GM18858 (cell line): Measurements from ENCODE around the gene NRXN2.

ENCODE experiments used
- ATAC-seq: cut with Tn5 transposase; IDR thresholded peaks from one replicate; pipeline ENCODE4 v1.9.1; 2021; ENCODE audit not compliant: unreplicated experiment

NRXN2 gene

GRCh38 chr11:64722141-64723065 is 594 bp downstream of the NRXN2 start:
- ATAC-seq: no peak

- no peak for ATAC-seq
Observed at GRCh38 chr11:64721359-64721699, 1.7 kb downstream of the NRXN2 start.

- no peak for ATAC-seq
Observed at GRCh38 chr11:64720640-64721358, 2.2 kb downstream of the NRXN2 start.

- no peak for ATAC-seq
Observed at GRCh38 chr11:64720167-64720566, 2.8 kb downstream of the NRXN2 start.

GRCh38 chr11:64719406-64719805 is 3.6 kb downstream of the NRXN2 start:
- ATAC-seq: no peak

- ATAC-seq: no peak
Observed at GRCh38 chr11:64718780-64719124, 4.2 kb downstream of the NRXN2 start.

- no peak for ATAC-seq
Observed at GRCh38 chr11:64718084-64718779, 4.8 kb downstream of the NRXN2 start.

GRCh38 chr11:64717268-64717578 is 5.8 kb downstream of the NRXN2 start:
- ATAC-seq: no peak

- no peak for ATAC-seq
Observed at GRCh38 chr11:64716473-64717267, 6.3 kb downstream of the NRXN2 start.

- no peak for ATAC-seq
Observed at GRCh38 chr11:64715756-64716472, 7.1 kb downstream of the NRXN2 start.

- no peak for ATAC-seq
Observed at GRCh38 chr11:64715110-64715509, 7.9 kb downstream of the NRXN2 start.

GRCh38 chr11:64714666-64715065 is 8.3 kb downstream of the NRXN2 start:
- no peak for ATAC-seq

GRCh38 chr11:64713781-64714363 is 9.1 kb downstream of the NRXN2 start:
- no peak for ATAC-seq

- no peak for ATAC-seq
Observed at GRCh38 chr11:64713016-64713707, 9.8 kb downstream of the NRXN2 start.

- no peak for ATAC-seq
Observed at GRCh38 chr11:64712430-64713015, 10.5 kb downstream of the NRXN2 start.

GRCh38 chr11:64711956-64712362 is 11.0 kb downstream of the NRXN2 start:
- no peak for ATAC-seq

GRCh38 chr11:64711138-64711955 is 11.7 kb downstream of the NRXN2 start:
- ATAC-seq: no peak

GRCh38 chr11:64710418-64711137 is 12.4 kb downstream of the NRXN2 start:
- ATAC-seq: no peak
